HepG2 (cell line): ENCODE data around the gene SERPINB6. TPM values are rescaled to one million over a fixed set of nuclear protein-coding genes. Genes with fewer than 3 reads are reported as not detected.

Source experiments
- ATAC-seq: fragments of 200-7000 bp; cut with Tn5 transposase; 3 replicates; pipeline ENCODE4 v1.9.1; 2020; ENCODE audit warnings: mild to moderate bottlenecking, moderate library complexity
- BruUV-seq: library from RNA; stranded (reverse); fragments of 400-500 nt; replicated peaks from 2 replicates; lab custom pipeline; 2021; lab: Mats Ljungman, UMichigan
- CTCF ChIA-PET: fragments of 300-600 bp; formaldehyde crosslinking; extraction: SDS; loops from one replicate; lab custom pipeline; 2021; ENCODE audit warnings: low total read pairs, inconsistent platforms, low intra/inter-chr PET ratio; lab: Yijun Ruan, JAX
- POLR2A ChIA-PET: fragments of 350-600 bp; sonication (Branson Sonifier 250); formaldehyde crosslinking; loops from one replicate; lab custom pipeline; 2020; ENCODE audit warnings: antibody characterized with exemption, inconsistent platforms; lab: Yijun Ruan, JAX
- DNase-seq: peaks from one replicate; pipeline ENCODE4 v3.0.0-alpha.2; 2015; ENCODE audit warnings: low spot score
- FAIRE-seq: peaks from 3 replicates; lab custom pipeline; 2011; peaks lifted over from hg19 to GRCh38; lab: Jason Lieb, UNC
- H2AFZ ChIP-seq: one replicate; pipeline ENCODE4 v1.6.1; 2011; ENCODE audit warnings: low read length, inconsistent platforms
- H3K27ac ChIP-seq: fragments of 300-600 bp; 3 replicates; pipeline ENCODE4 v1.8.0; 2011; ENCODE audit warnings: mixed run types, mild to moderate bottlenecking, mixed read lengths, low read length, inconsistent platforms; ENCODE audit not compliant: insufficient read depth; ENCODE audit errors: extremely low read length
- H3K27me3 ChIP-seq, 2 experiments: fragments of 200-600 bp in 1 of 2; 2 replicates in 1 of 2; 3 replicates in 1 of 2; pipeline versions ENCODE4 v1.6.0 to v1.8.0; 2011; ENCODE audit warnings: low read length in 2 of 2, mild to moderate bottlenecking in 2 of 2, moderate library complexity in 2 of 2, inconsistent platforms in 1 of 2; ENCODE audit not compliant: insufficient read depth in 2 of 2, control insufficient read depth in 1 of 2
- H3K36me3 ChIP-seq, 2 experiments: fragments of 200-600 bp in 1 of 2; replicated peaks in 1 of 2; 2 replicates in 1 of 2; 3 replicates in 1 of 2; pipeline versions ENCODE4 v1.5.1 to v1.8.0; 2011; ENCODE audit warnings: low read length in 2 of 2, inconsistent platforms in 1 of 2; ENCODE audit not compliant: insufficient read depth in 2 of 2, control insufficient read depth in 1 of 2
- H3K4me1 ChIP-seq: 2 replicates; pipeline ENCODE4 v1.5.1; 2012; ENCODE audit warnings: low read length, inconsistent platforms; ENCODE audit not compliant: insufficient read depth
- H3K4me2 ChIP-seq: 2 replicates; pipeline ENCODE4 v1.6.0; 2011; ENCODE audit warnings: low read depth, low read length, inconsistent platforms
- H3K4me3 ChIP-seq, 3 experiments: fragments of 200-600 bp in 1 of 3; sonication (generic), shearing (Covaris generic) in 1 of 3; replicated peaks in 1 of 3; 2 replicates each; pipeline ENCODE4 v1.5.1; 2011 to 2016; ENCODE audit warnings: low read length in 3 of 3, inconsistent platforms in 2 of 3, low read depth in 2 of 3, mild to moderate bottlenecking in 2 of 3, control low read depth in 1 of 3, mixed read lengths in 1 of 3; ENCODE audit not compliant: insufficient read depth in 1 of 3
- H3K79me2 ChIP-seq: one replicate; pipeline ENCODE4 v1.6.1; 2011; ENCODE audit warnings: low read length, inconsistent platforms; ENCODE audit not compliant: insufficient read depth
- H3K9ac ChIP-seq: 2 replicates; pipeline ENCODE4 v1.6.0; 2011; ENCODE audit warnings: mild to moderate bottlenecking, low read depth, low read length, inconsistent platforms; ENCODE audit not compliant: insufficient read depth
- H3K9me3 ChIP-seq: 2 replicates; pipeline ENCODE4 v1.5.1; 2012; ENCODE audit warnings: mild to moderate bottlenecking, low read length
- H4K20me1 ChIP-seq: 2 replicates; pipeline ENCODE4 v1.6.0; 2011; ENCODE audit warnings: inconsistent platforms, mild to moderate bottlenecking, low read length, moderate library complexity; ENCODE audit not compliant: insufficient read depth
- KDM5A ChIP-seq: fragments of 200-600 bp; sonication (generic); IDR thresholded peaks from 2 replicates; pipeline ENCODE4 v1.7.0; 2018; ENCODE audit warnings: antibody characterized with exemption, mild to moderate bottlenecking, low read length, borderline replicate concordance
- MBD4 ChIP-seq: IDR thresholded peaks from 2 replicates; pipeline ENCODE4 v1.6.1; 2012; ENCODE audit warnings: low read length, inconsistent platforms, borderline replicate concordance
- MYNN ChIP-seq: sonication (generic); formaldehyde crosslinking; IDR thresholded peaks from 2 replicates; pipeline ENCODE4 v1.4.0; 2020; ENCODE audit warnings: mild to moderate bottlenecking, low read depth, missing genetic modification reagents
- MZF1 ChIP-seq: sonication (generic); formaldehyde crosslinking; IDR thresholded peaks from 2 replicates; pipeline ENCODE4 v1.8.1; 2023; ENCODE audit warnings: mild to moderate bottlenecking, missing genetic modification reagents, borderline replicate concordance
- RFXANK ChIP-seq: IDR thresholded peaks from 2 replicates; pipeline ENCODE4 v1.6.1; 2016
- ZFAT ChIP-seq: sonication (generic); formaldehyde crosslinking; conservative IDR thresholded peaks from 2 replicates; pipeline ENCODE4 v1.8.1; 2023; ENCODE audit warnings: missing genetic modification reagents, inconsistent platforms
- ZNF496 ChIP-seq: sonication (generic); formaldehyde crosslinking; IDR thresholded peaks from 2 replicates; pipeline ENCODE4 v1.8.1; 2023; ENCODE audit warnings: mild to moderate bottlenecking, moderate library complexity, missing genetic modification reagents; ENCODE audit not compliant: insufficient replicate concordance
- in situ Hi-C: cut with HindIII; loops from 2 replicates; pipeline ENCODE4 v1.10.0; 2017; ENCODE audit warnings: low pct_unique_long_range_greater_than_20kb; ENCODE audit not compliant: extremely low pct_ligation_motif_present
- intact Hi-C: fragments of 100-400 bp; cut with micrococcal nuclease; formaldehyde crosslinking; loops from one replicate; pipeline ENCODE4 v1.10.0; 2022; ENCODE audit not compliant: unreplicated experiment
- polyA plus RNA-seq, 8 experiments: library from polyadenylated mRNA; depleted of rRNA in 3 of 8; stranded (reverse) in 7 of 8; unstranded in 1 of 8; fragments of >200 nt; fragmentation: Illumina TruSeq in 4 of 8; extraction: Trizol in 4 of 8; gene quantifications; 2 replicates each; pipeline versions ENCODE4 v1.2.1 to v1.2.3, GENCODE V29; 2011 to 2016; ENCODE audit warnings: low read depth in 4 of 8, missing spikeins in 1 of 8, mixed read lengths in 1 of 8; ENCODE audit not compliant: insufficient read depth in 1 of 8
- total RNA-seq, 5 experiments: library from RNA; depleted of rRNA; stranded (reverse); fragments of >200 nt; fragmentation: Illumina TruSeq; extraction: Trizol; gene quantifications; 2 replicates each; pipeline ENCODE4 v1.2.3, GENCODE V29; 2016; ENCODE audit warnings: low read depth in 1 of 5
- TF ChIP-seq, protein P1 (sequence below): sonication (generic); formaldehyde crosslinking; IDR thresholded peaks from 2 replicates; pipeline ENCODE4 v1.4.0; 2020; ENCODE audit warnings: mild to moderate bottlenecking, missing genetic modification reagents
- TF ChIP-seq, protein P2 (sequence below): sonication (generic); formaldehyde crosslinking; IDR thresholded peaks from 2 replicates; pipeline ENCODE4 v1.4.0; 2020; ENCODE audit warnings: missing genetic modification reagents
- TF ChIP-seq, protein P3 (sequence below): sonication (generic); formaldehyde crosslinking; IDR thresholded peaks from 2 replicates; pipeline ENCODE4 v1.8.0; 2022; ENCODE audit warnings: mild to moderate bottlenecking, missing genetic modification reagents, borderline replicate concordance

Gene SERPINB6
- total and polyA plus RNA-seq, 2 of the 13 experiments (the other 11 are each of a cell fraction or from before 2014, with no cell fraction given): 38.2 to 61.3 TPM

DNA sequence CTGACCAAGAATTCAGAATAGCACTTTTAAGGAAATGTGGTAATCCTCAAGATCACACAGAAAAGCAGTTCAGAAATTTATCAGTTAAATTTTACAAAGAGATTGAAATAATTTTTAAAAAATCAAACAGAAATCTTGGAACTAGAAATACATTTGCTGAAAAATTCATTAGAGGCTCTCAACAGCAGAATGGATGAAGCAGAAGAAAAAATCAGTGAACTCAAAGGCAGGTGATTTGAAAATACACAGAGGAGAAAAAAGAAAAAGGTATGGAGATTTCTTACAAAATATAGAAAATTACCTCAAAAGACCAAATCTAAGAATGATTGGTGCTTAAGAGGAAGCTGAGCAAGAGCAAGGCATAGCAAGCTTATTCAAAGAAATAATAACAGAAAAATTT lies 39.8 kb upstream of the SERPINB6 start:
- ChIA-PET CTCF (no interaction called here), POLR2A (interaction anchor here (1.2 to 3.1 kb wide), 3 partner anchors 11 to 57 kb away, joined by 3 to 15 read pairs (median 11); partner anchors contain the start of genes NQO2 and RIPK1)
- TF ChIP-seq MYNN (CRISPR knock-in tag) (no peak), ZNF496 (CRISPR knock-in tag) (no peak), KDM5A (no peak), RFXANK (CRISPR knock-in tag) (no peak), MBD4 (no peak), ZFAT (CRISPR knock-in tag) (no peak), MZF1 (no peak)
- TF ChIP-seq, protein P1, sequence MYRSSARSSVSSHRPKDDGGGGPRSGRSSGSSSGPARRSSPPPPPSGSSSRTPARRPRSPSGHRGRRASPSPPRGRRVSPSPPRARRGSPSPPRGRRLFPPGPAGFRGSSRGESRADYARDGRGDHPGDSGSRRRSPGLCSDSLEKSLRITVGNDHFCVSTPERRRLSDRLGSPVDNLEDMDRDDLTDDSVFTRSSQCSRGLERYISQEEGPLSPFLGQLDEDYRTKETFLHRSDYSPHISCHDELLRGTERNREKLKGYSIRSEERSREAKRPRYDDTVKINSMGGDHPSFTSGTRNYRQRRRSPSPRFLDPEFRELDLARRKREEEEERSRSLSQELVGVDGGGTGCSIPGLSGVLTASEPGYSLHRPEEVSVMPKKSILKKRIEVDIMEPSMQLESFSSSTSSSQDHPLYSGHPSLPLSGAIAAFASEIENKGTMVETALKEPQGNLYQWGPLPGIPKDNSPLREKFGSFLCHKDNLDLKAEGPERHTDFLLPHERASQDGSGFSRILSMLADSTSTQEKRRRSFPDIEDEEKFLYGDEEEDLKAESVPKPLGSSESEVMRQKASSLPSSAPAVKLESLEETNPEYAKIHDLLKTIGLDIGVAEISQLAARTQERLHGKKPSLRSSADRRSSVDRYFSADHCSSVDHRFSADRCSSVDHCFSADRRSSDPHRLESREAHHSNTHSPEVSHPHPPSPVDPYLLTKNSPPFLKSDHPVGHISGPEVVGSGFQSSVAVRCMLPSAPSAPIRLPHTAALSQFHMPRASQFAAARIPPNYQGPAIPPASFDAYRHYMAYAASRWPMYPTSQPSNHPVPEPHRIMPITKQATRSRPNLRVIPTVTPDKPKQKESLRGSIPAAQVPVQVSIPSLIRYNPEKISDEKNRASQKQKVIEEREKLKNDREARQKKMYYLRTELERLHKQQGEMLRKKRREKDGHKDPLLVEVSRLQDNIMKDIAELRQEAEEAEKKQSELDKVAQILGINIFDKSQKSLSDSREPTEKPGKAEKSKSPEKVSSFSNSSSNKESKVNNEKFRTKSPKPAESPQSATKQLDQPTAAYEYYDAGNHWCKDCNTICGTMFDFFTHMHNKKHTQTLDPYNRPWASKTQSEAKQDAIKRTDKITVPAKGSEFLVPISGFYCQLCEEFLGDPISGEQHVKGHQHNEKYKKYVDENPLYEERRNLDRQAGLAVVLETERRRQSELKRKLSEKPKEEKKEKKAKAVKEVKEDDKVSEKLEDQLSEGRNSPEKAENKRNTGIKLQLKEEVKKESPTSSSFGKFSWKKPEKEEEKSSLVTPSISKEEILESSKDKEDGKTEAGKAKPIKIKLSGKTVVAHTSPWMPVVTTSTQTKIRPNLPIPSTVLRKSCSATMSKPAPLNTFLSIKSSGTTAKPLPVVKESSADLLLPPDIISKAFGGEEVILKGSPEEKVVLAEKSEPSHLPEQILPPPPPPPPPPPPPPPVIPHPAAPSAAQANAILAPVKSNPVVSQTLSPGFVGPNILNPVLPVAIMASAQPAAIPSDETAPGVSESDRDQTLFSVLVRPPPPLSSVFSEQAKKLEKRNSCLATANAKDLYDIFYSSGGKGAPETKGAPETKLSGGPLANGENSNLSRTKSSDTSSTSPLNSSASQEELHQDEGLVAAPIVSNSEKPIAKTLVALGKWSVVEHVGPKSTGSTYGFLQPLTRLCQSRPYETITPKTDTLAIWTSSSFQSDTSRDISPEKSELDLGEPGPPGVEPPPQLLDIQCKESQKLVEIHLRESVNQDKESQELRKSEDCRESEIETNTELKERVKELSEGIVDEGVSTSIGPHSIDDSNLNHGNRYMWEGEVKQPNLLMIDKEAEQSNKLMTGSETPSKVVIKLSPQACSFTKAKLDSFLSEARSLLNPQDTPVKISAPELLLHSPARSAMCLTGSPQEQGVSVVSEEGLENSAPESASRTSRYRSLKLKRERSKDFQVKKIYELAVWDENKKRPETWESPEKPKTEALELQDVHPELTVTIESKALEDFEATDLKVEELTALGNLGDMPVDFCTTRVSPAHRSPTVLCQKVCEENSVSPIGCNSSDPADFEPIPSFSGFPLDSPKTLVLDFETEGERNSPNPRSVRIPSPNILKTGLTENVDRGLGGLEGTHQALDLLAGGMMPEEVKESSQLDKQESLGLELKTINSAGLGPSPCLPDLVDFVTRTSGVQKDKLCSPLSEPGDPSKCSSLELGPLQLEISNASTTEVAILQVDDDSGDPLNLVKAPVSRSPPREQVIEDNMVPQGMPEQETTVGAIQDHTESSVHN (CRISPR knock-in tag): no peak
- TF ChIP-seq, protein P2, sequence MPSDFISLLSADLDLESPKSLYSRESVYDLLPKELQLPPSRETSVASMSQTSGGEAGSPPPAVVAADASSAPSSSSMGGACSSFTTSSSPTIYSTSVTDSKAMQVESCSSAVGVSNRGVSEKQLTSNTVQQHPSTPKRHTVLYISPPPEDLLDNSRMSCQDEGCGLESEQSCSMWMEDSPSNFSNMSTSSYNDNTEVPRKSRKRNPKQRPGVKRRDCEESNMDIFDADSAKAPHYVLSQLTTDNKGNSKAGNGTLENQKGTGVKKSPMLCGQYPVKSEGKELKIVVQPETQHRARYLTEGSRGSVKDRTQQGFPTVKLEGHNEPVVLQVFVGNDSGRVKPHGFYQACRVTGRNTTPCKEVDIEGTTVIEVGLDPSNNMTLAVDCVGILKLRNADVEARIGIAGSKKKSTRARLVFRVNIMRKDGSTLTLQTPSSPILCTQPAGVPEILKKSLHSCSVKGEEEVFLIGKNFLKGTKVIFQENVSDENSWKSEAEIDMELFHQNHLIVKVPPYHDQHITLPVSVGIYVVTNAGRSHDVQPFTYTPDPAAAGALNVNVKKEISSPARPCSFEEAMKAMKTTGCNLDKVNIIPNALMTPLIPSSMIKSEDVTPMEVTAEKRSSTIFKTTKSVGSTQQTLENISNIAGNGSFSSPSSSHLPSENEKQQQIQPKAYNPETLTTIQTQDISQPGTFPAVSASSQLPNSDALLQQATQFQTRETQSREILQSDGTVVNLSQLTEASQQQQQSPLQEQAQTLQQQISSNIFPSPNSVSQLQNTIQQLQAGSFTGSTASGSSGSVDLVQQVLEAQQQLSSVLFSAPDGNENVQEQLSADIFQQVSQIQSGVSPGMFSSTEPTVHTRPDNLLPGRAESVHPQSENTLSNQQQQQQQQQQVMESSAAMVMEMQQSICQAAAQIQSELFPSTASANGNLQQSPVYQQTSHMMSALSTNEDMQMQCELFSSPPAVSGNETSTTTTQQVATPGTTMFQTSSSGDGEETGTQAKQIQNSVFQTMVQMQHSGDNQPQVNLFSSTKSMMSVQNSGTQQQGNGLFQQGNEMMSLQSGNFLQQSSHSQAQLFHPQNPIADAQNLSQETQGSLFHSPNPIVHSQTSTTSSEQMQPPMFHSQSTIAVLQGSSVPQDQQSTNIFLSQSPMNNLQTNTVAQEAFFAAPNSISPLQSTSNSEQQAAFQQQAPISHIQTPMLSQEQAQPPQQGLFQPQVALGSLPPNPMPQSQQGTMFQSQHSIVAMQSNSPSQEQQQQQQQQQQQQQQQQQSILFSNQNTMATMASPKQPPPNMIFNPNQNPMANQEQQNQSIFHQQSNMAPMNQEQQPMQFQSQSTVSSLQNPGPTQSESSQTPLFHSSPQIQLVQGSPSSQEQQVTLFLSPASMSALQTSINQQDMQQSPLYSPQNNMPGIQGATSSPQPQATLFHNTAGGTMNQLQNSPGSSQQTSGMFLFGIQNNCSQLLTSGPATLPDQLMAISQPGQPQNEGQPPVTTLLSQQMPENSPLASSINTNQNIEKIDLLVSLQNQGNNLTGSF (CRISPR knock-in tag): no peak
- TF ChIP-seq, protein P3, sequence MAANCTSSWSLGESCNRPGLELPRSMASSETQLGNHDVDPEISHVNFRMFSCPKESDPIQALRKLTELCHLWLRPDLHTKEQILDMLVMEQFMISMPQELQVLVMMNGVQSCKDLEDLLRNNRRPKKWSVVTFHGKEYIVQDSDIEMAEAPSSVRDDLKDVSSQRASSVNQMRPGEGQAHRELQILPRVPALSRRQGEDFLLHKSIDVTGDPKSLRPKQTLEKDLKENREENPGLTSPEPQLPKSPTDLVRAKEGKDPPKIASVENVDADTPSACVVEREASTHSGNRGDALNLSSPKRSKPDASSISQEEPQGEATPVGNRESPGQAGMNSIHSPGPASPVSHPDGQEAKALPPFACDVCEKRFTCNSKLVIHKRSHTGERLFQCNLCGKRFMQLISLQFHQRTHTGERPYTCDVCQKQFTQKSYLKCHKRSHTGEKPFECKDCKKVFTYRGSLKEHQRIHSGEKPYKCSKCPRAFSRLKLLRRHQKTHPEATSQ (CRISPR knock-in tag): no peak

More for the DNA sequence above, 39.8 kb upstream of the SERPINB6 start:
- Histone ChIP-seq H3K4me3 (no peak overlapping the region), H3K27me3 (no peaks in the 10 kb centered on the region), H3K4me2 (no peak overlapping the region), H3K9me3 (peaks cover 16% of the 10 kb centered on the region), H3K9ac (no peak overlapping the region), H3K79me2 (no peaks in the 10 kb centered on the region), H3K36me3 (peaks cover 26 to 60% of the 10 kb centered on the region in 2 experiments), H3K27ac (no peak overlapping the region), H4K20me1 (no peaks in the 10 kb centered on the region), H3K4me1 (peaks cover 27% of the 10 kb centered on the region), H2AFZ (no peak overlapping the region)
- ATAC-seq (no peak), DNase-seq (no peak), FAIRE-seq (no peak)
- intact Hi-C loops: no loop called here
- in situ Hi-C loops: no loop called here
- no TSS peak for BruUV-seq
